ENCODE data around the gene TTC23.
"Not testable (repeated sequence)": the region's sequence is repeated elsewhere in the genome, so short reads cannot be mapped to it uniquely, and the experiment has no call there.

Gene TTC23

DNA sequence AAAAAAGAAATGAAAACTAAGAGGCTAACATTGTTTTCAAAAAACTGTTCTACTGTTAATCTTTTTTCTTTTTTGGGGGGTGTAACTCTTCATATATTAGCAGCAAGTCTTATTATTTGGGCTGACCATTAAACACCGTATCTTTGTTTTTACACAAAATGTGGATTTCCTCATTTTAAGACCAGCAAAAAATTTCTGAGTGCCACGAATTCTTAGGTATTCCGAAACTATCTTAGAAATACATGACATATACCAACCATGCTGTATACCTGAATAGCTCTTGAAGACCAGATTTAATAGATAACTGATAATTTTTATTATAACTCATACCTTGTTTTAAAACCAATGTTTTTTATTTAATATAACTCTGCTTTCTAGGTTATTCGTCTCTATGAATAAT, 620 bp upstream of the TTC23 start:
- no peak for FAIRE-seq

DNA sequence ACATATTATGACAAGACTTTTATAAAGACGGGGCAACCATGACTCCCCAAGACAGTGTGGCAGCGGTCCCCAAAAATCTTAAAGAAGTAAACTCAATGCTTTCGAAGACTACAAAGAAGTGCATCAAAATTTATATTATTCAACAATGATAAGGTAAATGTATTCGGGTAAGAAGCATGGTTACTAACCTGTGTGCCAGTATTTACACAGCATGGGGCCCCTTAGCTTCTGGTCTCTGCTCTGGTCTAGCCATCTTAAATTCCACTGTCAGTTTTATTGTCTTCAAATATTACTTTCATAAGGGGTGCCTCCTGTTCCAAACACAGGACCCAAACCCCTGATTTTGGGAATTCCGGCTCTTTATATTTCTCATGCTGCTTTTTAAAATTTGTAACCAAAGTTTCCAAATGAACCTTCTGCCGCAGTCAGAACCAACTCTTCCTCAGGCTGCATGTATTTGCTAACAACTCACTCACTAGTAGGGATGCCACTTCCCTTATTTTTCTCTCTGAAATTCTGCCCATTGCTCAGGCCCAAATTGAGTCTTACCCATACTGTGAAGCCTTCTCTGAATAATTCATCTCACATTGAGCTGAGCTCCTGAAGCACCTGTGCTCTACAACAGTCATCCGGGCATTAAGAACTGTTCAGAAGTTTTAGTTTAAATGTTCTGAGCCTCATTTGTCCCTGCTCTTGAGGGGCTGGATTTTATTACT, 1.2 kb downstream of the TTC23 start:
- FAIRE-seq, result no peak

DNA sequence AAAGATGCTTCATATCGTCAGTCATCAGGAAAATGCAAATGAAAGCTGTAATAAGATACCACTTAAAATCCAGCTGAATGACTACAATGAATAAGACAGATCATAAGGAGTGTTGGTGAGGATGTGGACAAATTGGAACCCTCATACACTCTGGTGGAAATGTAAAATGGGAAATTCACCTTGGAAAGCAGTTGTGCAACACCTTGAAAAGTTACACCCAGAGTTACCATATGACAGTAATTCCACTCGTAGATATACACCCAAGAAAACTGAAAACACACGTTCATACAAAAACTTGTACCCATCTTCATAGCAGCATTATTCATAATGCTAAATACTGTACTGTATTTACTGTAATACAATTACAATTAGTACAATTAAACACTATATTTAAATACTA, 2.3 kb downstream of the TTC23 start:
- FAIRE-seq, result no peak

DNA sequence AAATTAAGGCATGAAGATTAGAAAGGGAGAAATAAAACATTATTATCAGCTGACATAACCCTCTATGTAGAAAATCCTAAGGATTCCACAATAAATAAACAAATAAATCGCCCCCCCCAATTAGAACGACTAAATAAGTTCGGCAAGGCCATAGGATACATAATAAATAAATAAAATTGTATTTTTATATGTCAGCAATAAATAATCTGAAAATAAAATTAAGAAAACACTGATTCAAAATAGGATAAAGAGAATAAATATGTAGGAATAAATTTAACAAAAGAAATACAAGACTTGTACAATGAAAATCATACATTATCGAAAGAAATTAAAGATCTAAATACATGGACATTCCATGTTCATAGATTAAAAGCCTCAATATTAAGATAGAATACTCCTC, 5.1 kb downstream of the TTC23 start:
- FAIRE-seq, result no peak

DNA sequence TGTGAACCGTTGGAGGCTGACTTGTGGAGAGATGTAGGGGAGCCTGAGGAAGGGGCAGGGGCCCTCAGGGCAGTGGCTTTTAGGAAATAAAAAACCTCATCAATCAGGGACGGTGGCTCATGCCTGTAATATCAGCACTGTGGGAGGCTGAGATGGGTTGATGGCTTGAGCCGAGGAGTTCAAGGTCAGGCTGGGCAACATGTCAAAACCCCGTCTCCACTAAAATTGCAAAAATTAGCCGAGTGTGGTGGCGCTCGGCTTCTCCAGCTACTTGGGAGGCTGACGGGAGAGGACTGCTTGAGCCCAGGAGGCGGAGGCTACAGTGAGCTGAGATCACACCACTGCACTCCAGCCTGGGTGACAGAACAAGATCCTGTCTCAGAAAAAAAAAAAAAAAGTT, 7.6 kb downstream of the TTC23 start:
- no peak for FAIRE-seq

DNA sequence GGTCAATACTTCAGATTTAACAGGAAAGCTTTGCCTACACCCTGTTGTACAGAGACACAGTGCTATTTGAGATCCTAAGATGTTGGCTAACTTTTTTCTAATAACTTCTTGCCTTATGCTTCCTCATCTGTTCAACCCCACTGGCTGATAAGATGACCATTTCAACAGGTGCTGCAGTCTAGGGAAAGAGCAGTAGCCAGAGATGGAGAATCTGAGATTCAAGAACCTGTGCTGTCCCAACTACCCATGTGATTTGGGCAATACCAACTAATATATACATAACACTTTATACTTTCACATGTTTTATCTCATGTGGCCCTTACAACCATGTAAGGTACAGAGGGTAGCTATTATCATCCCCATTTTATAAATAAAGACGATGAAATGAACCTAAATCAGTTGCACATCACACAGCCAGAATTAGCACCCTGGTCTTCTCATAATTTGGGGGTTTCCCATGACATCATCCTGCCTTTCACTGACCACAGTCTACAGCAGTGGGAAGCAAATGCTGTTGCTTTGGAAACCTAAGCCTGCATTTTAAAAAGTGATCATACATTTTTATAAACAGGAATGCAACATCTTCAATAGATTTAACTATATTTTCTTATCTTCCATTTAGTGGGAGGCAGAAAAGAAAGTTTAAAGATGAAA, 9.7 kb downstream of the TTC23 start:
- FAIRE-seq, result no peak

DNA sequence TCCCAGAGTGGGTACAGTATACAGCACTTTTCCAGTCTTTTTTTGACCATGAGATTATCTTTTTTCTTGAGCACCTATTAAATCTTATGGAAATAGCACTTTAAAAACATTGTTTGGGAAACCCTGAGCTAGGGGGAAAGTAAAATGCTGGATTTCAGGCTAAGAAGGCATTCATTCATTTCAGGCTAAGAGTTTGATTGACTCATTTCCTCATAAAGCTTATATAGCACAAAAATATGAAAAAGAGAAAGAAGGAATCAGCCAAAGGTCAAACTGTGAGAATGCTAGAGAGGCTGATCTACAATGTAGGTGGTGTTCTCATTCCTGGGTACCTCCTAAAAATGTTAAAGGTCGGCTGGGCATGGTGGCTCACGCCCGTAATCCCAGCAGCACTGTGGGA, 10.5 kb downstream of the TTC23 start:
- no peak for FAIRE-seq

DNA sequence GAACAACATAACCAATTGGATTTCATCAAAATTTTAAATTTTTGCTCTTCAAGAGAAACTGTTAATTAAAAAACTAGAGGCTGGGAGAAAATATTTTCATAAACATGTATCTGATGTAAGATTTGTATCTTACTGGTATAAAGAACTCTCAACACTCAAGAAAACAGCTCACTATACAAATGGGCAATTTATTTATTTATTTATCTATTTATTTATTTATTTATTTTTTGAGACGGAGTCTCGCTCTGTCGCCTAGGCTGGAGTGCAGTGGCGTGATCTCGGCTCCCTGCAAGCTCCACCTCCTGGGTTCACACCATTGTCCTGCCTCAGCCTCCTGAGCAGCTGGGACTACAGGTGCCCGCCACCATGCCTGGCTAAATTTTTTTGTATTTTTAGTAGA, 15.2 kb downstream of the TTC23 start:
- FAIRE-seq, result not testable (repeated sequence)

DNA sequence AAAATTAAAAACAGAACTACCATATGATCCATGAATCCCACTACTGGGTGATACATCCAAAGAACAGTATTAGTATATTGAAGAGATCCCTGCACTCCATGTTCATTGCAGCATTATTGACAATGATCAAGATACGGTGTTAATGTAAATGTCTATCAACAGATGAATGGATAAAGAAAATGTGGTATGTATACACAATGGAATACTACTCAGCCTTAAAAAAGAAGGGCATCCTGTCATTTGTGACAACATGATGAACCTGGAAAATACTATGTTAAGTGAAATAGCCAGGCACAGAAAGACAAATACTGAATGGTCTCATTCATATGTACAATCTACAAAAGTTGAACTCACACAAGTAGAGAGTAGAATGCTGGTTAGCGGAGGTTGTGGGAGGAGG, 16.6 kb downstream of the TTC23 start:
- FAIRE-seq, result no peak

DNA sequence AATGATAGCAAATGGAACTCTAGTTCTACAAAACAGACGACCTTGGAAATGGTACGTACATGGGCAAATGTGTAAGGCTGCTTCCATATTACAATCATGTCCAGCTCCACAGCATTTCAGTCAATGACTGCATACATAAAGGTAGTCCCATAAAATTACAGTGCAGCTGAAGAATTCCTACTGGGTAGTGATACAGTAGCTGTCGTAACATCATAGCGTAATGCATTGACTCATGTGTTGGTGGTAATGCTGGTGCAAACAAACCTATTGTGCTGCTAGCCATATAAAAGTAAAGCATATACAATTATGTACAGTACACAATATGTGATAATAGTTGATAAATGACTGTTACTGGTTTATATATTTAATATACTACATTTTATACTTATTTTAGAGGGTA, 18.5 kb downstream of the TTC23 start:
- FAIRE-seq, result no peak

DNA sequence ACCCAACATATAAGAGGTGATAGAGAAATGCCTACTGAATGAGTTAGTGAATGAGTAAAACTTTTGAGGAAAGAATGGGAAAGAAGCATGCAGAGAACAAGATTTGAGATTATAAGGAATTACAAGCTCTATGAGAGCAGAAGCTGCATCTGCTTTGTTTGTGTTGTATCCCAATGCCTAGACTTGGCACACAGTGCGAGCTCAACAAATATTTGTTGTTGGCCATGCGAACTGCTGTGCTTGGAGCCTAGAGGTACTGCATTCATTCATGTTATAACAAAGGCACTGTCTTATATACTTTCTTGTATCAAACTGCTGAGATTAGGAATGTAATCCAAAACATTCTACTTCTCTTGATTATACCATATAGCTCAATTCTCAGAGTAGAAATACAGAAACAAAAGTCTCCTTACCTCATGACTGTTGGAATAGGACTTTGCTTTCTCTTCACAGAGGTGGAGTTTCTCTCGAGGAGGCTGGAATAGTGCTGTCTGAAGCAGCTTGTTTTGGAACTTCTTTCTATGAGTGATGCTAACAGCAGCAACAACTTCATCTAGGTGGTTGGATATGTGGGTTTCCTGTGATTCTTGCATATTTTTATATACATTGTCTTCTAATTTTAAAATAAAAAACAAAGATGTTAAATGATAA, 21.1 kb downstream of the TTC23 start:
- no peak for FAIRE-seq

DNA sequence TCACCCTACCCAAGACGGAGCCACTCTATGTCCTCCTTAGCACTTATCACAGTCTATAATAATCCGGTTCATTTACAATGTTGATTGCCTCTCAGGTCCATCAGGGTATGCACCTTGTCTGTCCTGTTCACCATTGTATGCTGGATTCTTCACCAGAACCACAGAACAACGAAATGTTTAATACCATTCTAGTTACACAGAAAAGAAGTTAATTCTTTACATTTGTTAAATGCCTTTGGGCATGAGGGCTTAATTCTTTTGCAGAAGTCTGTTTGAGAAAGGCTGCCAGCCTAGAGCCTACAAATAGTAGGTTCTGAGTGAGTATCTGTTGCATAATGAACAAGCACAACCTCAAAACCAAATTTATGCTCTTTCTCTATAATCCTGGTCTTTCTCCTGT, 22.6 kb downstream of the TTC23 start:
- FAIRE-seq, result no peak

DNA sequence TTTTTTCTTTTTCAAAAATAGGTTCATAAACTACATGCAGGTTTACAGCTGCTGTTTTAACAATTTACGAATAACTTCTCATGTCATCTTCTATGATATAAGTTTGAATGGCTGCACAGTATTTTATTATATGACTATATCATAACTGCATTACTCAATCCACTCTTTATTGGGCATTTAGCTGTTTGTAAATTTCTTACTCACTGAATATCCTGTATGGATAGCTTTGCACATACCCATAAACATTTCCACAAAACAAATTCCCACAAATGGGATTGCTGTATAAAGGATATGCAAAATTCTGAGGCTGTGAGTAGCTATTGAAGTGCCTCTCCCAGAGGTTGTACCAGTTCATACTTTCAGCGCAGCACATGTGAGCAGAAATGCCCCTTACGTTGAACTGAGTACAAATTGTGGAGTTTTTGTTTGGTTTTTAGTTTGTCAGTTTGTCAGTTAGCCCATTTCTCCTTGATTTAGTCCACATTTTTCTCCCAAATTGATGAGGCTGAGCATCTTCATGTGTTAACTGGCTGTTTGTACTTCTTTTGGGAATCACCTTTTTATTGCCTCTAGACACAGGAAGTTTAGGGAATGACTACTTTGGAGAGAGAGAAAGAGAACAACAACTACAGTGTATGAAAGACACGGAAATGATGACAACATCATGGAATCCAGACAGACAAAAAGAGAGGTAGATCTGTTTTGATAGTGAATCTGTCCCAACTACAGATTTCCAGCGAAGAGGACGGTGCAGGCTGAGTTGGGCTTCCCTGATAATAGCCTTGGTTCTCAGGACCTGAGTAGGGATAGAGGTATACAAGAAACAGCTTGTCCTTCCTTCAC, 24.8 kb downstream of the TTC23 start:
- no peak for FAIRE-seq

DNA sequence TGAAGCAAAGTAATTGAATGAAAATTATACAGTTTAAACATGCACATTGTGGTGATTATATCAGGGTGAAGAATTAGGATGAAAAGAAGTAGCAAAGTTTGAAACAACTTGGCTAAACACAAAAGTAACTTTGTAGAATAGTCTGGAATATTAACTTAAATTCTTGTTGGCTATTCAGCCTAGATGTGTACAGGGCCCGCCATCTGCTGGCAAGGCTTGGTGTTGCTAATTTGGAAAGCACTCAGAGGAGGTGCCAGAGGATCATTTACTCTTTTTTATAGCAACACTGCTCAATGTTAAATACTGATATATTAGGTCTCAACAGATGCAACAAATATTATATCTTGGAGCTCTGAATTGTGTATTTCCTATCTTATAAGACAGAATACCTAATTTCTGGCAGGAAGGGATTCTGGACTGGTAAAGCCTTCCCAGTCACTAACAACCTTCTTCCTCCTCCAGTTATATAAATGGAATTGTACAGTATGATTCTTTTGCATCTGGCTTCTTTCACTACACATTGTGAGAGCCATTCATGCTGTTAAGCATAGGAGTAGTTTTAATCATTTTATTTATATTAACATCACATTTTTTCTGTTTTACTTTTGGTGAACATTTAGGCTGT, 36.1 kb downstream of the TTC23 start:
- peak; percentile 97 for FAIRE-seq

DNA sequence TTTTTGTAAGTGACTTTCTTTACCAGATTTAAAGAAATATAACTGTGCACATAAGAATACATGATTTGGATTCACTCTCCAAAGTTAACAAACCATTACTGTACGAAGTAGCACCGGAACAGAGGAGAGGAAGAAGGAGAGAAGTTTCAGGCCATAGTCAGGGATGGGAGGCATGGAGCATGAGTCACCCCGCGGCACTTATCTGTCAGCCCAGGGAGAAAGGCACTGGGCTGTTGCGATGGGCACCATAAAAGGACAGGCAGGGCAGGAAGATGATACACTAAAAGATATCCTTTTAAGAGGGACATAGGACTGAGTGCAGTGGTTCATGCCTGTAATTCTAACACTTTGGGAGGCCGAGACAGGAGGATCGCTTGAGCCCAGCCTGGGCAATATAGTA, 37.0 kb downstream of the TTC23 start:
- no peak for FAIRE-seq

DNA sequence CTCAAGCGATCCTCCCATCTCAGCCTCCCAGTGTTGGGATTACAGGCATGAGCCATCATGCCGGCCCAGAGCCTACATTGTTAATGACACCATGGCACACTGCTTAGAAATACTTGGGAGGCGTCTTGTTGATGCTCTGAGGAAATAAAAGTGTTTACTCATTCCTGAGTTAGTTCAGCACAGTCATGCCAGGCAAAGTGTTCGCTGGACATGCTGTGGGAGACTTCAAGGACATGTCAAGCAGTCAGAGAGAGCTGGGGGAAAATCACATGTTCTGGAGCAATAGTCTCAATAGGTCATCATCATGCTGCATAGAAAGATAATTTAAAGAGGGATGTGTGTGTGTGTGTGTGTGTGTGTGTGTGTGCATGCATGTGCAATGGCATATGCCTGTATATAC, 37.5 kb downstream of the TTC23 start:
- no peak for FAIRE-seq

DNA sequence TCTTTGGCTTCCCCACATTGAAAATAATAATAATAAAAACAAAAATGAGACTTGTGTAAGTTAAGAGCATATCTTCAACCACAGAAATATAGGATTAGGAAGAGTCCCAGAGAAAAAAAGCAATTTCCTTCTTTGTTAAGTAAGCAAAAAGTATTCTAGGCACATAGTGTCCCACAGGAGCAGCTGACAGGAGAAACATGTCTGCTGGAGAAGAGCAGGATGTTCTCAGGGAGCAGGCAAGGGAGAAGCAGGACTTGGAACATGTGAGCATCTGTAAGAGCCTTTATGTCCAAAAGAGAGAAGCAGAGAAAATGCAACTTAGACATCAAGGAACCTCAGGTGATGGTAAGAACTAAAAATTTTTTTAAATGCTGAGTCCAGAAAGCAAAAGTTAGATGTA, 39.0 kb downstream of the TTC23 start:
- FAIRE-seq, result no peak

DNA sequence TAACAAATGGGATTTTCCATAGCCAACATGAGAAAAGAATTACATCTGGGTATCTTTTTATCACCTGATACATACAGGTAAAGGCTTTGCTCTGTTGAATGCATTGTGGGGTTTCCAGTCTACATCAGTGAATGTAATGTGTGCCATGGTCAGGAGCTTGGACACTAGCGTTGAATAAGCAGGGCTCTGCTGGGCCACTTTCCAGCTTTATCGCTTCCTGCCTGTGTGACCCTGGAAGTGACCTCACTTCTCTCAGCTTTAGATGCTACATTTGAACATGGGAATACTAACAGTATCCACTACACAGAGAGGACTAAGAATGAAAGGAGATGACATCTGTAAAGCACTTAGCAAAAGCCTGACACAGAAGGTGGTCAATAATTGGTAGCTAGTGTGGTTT, 40.1 kb downstream of the TTC23 start:
- no peak for FAIRE-seq

DNA sequence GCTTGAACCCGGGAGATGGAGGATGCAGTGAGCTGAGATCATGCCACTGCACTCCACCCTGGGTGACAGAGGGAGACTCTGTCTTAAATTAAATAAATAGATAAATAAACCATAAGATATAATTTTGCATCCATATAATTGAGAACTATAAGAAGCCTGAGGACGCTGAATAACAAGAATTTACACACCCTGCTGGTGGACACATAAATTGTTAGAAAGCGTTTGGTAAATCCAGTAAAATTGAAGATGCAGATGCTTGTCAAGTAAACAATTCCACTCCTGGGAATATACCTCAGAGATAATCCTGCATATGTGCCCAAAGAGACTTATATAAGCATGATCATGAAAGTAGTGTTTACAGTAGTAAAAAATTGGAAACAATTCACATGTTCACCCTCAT, 41.7 kb downstream of the TTC23 start:
- FAIRE-seq, result no peak

DNA sequence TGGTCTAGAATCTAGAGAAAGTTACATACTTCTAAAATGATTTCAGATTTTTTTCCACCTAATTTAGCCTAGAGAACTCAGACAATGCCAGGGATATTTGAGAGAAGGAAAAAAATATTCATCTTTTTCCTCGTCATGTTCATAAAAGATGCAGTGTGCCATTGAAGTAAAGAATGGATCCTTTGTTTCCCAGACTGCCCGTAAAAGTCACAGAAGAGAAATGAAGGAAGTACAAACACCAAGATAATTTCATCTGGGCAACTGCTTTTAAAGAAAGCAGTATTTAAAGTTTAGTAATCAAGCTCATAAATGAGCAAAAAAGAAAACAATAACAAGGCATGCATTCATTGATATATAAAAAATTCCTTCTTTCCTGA, 47.2 kb downstream of the TTC23 start:
- no peak for FAIRE-seq

DNA sequence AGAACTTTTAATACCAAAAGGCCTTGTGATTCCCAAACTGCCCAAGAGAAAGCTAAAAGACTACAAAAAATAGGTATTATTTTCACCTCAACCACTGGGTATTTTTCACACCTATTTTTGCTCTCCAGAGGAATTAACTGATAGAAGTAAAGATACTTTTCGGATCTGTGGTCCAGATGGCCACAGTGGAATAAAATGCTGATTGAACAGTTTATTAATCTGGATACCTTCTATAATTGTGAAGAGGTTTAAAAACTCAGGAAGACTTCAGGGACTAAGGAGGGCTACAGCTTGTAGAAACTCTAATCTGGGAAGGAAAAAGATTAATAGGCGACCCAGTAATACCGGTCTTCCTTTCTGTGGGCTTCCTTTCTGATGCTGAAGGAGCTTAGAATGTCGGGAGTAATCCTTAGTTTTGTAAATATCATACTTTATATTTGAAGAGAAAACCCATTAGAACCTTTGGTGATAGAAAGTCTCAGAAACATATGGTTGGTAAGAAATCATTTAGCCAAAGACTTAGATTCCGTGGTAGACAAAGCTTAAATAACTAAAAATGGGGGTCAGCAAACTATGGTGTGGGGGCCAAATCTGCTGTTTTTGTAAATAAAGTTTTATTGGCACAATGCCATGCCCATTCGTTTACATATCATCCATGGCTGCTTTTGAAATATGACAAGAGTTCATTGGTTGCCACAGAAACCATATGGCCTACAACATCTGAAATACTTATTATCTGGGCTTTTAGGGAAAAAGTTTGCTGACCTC, 47.8 kb downstream of the TTC23 start:
- FAIRE-seq, result no peak

DNA sequence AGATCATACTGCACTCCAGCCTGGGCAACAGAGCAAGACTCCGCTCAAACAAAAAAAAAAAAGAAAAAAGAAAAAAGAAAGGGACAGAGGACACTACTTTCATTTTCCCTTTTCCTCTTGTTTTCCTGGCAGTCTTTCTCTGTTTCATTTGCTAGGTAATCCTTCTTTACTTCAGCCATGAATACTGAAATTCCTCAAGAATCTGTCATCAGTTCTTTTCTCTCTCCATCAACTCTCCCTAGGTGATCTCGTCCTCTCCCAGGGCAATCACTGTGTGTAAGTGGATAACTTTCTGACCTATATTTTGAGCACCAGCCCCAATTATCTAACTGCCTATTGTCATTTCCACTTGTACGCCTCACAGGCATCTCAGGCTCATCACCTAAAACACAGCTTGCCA, 51.5 kb downstream of the TTC23 start:
- no peak for FAIRE-seq
